SKM-1 (cell line): ENCODE results near the gene PIGH.
"Not testable (repeated sequence)": the region's sequence is repeated elsewhere in the genome, so short reads cannot be mapped to it uniquely, and the experiment has no call there.

Source experiments
- DNase-seq: peaks from one replicate; lab custom pipeline; 2025; ENCODE audit not compliant: unreplicated experiment; lab: John Stamatoyannopoulos, UW

Gene PIGH

GRCh38 chr14:67609642-67610310 lies 9.7 kb upstream of the PIGH start:
- DNase-seq, result no peak

- no peak for DNase-seq
Measured at GRCh38 chr14:67607646-67608045, 7.6 kb upstream of the PIGH start.

DNA sequence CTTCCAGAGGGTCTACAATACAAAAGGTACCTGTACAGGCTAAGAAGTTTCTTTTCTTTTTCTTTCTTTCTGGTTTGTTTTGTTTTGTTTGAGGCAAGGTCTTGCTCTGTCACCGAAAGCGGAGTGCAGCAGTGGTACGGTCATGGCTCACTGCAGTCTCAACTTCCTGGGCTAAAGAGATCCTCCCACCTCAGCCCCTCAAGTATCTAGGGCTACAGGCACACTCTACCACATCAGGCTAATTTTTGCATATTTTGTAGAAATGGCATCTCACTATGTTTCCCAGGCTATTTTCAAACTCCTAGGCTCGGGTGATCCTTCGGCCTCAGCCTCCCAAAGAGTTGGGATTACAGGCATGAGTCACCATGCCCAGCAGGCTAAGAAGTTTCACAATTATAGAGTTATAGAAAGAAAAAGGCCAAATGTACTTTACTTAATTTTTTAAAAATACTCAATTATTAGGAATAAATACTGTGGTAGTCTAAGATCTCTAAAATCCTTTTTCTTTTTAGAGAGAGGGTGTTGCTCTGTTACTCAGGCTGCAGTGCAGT lies 3.0 kb upstream of the PIGH start:
- DNase-seq, result no peak

- no peak for DNase-seq
Measured at GRCh38 chr14:67602076-67602475, 2.0 kb upstream of the PIGH start.

GRCh38 chr14:67600562-67600974 lies 500 bp upstream of the PIGH start:
- not testable (repeated sequence) for DNase-seq

DNA sequence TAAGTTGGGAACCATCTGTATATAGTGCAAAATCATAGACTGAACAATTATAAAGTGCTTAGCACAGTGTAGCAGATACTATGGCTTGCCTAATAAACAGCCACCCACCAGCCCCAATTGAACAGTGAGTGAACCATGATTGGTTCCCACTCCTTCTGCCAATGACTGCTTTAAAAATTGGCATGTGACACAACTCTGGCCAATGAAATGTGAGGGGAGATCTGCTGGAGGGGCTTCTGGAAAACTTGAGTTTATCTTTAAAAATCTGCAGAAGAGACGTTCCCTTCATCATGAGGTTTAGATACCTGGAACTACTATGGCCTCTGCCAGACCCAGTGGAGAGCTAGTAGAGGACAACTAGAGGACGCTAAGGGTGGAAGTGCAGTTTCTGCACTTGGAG lies 4.7 kb downstream of the PIGH start:
- no peak for DNase-seq

DNA sequence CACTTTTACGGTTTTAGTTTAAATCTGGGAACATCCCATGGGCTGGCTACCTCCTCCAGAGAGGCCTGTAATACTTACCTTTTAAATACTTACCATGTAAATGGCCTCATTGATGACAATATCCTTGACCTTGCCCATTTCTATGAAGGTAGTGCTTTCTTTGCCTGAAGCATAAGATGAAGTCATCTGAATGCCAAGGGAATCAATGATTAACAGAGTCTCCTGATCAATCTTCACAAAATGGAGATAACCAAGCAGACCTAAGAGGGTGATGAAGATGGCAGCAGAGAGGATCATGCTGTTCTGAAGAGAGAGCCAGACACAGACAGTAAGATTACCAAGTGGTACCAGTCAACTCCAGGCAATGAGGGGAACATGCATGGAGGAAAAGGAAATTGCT lies 6.4 kb downstream of the PIGH start:
- DNase-seq, result not testable (repeated sequence)

DNA sequence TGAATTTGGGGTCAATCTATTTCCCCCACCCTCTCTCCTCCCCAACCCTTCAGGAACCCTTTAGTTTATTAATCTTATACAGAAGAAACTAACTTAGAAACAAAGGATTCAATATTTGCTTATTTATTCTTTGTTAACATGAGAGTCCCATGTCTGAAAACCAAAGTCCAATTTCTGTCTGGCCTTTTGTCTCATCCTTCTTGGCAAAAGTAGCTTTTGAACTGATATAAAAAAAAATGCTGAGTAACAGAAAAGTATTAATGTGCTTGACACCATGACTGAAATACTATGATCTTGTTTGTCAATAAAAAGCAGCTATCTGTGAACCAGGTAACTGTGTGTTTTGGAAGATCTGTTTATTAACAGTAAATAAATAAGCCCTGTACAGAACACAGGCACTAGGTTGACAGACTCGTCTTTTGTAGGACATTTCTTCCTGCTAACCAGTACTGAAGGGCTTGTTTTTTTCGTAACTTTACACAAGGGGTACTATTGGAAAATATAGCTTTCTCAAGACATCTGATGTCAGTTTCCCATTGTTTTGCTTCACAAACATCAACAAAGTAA lies 10.8 kb downstream of the PIGH start:
- DNase-seq, result no peak

DNA sequence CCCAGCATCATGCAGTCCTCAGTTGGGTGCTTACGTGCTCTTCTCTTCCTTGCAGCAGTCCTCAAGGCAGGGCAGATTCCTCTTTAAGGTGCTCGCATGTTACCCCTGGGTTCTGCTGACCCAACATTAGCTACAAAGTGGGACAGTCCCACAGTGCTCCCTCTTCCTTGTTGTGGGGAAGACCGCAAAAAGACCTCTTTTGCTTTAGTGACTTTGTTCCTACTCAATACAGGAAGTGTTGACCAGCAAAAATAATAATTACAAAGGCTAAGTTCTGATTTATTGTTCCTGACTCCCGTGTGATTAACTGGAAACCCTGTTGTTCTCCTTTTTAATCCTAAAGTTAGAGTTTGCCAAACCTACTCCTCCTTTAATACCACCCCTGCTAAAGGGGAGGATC lies 13.7 kb downstream of the PIGH start:
- no peak for DNase-seq

- no peak for DNase-seq
Measured at GRCh38 chr14:67584978-67585377, 15.1 kb downstream of the PIGH start.

DNA sequence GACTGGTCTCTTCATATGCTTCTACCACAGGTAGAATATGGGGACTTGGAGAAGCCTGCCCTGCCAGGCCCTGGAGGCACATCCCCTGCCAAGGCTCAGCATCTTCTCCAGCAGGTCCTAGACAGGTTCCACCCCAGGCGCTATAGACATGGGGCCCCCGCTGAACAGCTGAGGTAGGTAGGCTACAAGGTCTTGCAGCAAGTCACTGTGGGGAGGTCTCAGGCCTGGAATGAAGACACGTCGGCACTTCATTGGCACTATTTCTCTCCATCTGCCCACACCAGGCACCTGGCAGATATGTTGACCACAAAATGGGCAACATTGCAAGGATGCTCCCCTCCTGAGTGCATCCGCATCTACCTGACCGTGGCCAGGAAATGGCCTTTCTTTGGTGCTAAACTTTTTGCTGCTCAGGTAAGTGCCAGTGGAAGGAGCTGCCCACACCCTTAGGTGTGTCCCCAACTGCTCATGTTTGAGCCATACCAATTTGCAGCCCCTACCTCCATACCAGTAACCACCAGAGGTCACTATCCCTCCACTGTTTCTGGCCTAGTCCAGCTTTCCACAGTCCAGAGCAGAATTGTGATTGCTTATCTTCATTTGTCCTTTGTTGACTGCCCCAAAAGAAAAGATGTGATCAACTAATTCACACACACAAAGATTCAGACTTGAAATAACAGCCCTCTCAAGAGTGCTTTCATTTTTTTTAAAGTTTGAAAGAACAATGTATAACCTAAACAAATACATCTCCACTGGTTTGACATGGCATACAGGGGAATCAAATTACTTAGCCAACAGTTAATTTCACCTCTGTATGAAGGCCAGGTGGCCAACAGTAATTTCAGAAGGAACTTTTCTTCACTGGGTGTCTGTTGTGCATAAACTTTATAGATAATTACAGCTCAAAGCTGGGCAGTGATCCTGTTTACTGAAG lies 16.1 kb downstream of the PIGH start:
- no peak for DNase-seq

GRCh38 chr14:67582061-67582460 lies 18.0 kb downstream of the PIGH start:
- no peak for DNase-seq

DNA sequence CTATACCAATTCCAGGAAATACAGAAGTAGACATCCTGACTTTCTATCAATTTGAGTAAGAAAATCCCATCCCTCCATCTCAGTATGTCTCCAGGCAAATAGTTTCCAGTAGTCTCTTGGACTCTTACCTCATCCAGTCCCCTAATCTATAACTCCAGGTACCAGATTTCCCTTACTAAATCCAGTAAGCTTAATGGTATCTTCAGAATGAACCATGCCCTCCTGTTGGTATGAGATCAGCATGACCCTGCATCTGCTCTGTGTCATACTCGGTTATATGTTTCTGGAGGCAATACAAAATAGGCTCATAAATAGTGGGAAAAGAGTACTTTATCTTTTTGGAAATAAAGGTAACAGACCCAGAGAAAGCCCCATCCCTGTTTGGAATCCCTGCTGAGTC lies 18.4 kb downstream of the PIGH start:
- no peak for DNase-seq

DNA sequence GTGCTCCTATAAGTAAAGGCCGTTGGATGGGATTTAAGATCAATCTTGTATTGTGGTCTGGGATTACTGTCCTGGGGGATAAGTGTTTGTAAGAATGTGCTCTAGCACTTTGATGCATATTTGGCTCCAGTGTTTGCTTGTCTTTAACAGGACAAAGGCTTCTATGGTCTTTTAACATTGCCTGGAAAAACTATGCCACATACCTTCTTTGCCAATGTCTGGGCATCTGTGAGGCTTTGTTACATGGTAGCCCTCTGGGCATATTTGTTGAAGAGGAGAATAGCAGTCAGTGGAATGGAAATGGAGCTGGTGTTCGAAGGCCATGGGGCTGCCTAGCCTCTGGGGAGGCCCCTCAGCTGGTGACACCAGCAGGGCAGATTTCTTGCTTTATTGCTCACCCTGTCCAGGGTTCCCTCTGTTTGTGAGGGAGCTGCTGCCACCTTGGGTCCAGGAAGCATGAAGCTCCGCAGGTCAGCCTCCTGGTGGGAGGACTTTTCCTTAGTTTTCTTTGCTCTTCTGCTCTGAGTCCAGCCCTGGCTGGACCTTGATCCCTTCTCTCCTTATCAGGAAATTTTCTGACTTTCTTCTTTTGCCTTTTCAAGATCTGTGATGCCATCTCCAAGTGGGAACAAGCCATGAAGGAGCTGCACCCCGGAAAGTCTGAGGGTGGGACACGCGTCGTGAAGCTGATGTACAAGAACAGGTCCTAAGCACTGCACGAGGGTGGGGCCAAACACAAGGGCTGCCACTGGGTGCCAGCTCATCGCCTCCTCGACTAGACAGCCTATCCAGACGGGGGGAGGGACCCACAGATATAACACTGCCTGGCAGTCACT lies 19.5 kb downstream of the PIGH start:
- DNase-seq, result no peak

DNA sequence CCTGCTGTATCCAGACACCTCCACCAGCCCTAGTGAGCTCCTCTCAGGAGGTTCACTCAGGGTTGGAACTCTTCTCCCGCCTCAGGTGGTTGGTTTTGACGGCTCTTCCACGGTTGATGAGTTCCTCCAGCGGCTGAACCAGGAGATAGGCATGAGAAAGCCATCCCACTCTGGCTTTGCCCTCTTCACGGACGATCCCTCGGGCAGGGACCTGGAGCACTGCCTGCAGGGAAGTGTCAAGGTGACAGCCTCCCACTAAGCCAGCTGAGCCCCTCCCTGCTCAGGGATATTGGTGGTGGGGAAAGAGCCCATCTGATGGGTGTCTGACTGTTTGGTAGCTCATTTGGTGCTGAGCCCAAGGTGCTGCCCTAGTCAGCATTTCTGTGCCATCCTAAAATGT lies 20.4 kb downstream of the PIGH start:
- DNase-seq, result no peak

- no peak for DNase-seq
Measured at GRCh38 chr14:67579040-67579439, 21.0 kb downstream of the PIGH start.

DNA sequence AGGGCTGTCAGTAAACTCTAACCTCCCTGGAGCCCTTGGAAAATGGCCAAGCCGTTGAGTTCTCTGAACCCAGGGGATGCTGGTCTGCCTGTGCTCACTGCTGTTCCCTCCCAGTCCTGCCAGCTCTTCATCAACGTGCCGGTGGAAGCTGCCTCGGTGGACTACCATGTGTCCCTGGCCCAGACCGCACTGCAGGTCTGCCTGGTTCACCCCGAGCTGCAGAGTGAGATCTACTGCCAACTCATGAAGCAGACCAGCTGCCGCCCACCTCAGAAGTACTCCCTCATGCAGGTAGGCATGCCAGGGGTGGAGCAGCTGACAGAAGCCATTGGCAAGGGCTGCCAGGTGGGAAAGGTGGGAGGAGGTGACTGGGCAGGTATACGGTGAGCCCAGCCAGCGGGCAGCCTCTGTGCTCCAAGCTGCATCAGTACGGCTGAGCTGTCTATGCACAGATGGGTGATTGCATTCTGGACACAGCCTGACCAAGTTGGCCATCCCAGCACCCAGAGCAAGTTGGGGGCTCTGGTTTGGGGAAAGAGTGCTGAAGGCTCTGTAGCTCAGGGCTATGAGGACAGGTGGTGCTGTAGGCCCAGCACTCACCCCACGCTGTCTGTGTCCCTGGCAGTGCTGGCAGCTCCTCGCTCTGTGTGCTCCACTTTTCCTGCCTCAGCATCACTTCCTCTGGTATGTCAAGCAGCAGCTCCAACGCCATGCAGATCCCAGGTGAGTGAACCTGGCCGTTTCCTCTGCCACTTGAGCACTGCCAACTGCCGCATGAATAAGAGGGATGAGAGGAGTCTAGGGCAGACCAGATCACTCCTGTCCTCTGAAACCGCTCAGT lies 21.9 kb downstream of the PIGH start:
- no peak for DNase-seq

- no peak for DNase-seq
Measured at GRCh38 chr14:67577181-67577808, 22.8 kb downstream of the PIGH start.

GRCh38 chr14:67576216-67576955 lies 23.7 kb downstream of the PIGH start:
- DNase-seq, result no peak
